GM19043 (cell line): Measurements from ENCODE around the gene GABRP.
A peak's percentile ranks its signal among the peaks of the same experiment; 100 is the strongest.
"Not testable (repeated sequence)": the region's sequence is repeated elsewhere in the genome, so short reads cannot be mapped to it uniquely, and the experiment has no call there.

Experiments used
- ATAC-seq: cut with Tn5 transposase; IDR thresholded peaks from one replicate; pipeline ENCODE4 v1.9.1; 2021; ENCODE audit warnings: low read depth; ENCODE audit not compliant: unreplicated experiment

Gene GABRP

GRCh38 chr5:170754508-170754907 is 29.0 kb upstream of the GABRP start:
- not testable (repeated sequence) for ATAC-seq

DNA sequence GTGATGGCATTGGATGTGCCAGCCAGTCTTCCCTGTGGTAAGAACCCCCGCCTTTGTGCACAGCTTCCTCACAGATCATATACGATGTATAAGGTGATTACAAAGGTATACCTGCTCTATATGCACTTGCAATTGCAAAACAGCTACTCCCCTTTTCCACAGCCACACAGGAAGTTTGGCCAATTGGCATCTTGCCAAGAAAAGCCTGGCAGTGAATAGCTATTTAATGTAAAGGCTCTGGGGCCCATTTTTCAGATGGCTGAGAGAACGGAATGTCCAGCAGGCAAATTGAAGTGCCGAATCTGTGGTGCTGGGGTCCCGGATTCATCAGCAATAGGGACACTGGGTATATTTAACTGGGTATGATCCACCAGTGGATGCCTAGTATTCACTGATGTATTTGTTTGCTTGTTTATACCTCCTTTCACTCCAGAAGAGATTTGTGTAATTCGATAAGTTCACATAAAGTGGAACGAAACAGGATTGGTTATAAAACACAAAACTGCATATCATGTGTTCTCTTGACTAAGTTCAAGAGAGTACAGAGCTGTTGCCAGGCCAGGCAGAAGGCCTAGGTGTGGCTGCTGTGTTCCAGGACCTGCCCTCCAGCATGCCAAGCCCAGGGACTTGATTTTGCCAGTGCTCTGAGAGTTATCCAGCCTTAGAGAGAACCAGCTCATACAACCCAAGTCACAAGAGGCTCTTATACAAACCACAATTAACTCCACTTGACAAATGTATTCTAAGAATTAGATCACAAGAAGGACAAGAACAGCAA is 27.7 kb upstream of the GABRP start:
- ATAC-seq: no peak

DNA sequence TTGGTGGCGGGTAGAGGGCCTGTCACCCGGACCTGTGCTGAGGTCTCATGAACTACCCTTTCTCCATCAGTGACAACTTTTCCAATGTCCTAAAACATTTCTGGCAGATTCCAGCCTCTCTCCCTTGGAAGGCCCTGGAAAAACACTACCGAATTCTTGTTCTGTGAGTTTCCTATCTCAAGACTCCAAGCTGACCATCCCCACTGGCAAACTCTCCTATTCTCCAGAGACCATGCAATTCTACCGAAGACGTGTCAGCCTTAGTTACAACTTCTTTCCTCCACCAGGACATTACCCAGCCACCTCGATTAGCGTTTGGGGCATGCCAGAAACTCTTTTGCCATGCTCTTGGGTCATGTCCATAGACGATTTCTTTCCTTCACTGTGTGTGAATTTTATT is 26.8 kb upstream of the GABRP start:
- no peak for ATAC-seq

GRCh38 chr5:170757182-170757601 is 26.3 kb upstream of the GABRP start:
- ATAC-seq: peak; percentile 79

DNA sequence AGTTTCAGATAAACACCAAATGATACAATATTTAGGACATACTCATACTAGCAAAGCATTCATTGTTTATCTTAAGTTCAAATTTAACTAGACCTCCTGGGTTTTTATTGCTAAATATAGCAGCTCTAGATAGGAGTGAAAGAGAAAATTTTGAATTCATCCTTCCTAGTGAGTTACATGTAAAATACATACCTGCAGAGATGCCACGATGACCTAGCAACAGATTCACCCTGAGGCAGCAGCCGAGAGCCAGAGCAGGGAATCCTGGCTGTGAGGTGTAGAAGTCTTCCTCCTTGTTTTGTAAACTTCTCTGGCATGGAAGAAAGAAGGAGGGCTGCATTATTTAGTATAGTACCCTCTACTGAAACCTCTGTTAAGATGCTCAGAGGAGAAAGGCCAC is 25.9 kb upstream of the GABRP start:
- ATAC-seq: no peak

- ATAC-seq: no peak
These were observed 25.0 kb upstream of the GABRP start for GRCh38 chr5:170758481-170758880.

DNA sequence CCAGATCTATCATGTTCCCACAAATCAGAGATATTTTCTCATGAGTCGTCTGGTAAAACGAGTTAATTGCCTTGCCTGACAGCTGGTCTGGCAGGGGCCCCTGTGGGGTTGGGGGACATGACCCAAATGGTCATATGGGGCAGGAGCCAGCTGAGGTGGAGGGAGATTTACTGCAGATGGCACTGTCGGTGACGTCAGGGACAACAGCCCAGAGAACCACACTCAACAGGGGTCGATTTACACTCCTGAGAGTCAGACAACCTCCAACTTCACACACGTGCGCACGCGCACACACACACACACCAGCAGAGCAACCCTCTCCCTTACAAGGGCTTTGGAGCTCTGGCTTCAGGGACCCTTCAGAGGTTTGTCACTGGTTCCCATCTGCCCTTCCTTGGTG is 23.4 kb upstream of the GABRP start:
- no peak for ATAC-seq

- ATAC-seq: no peak
These were observed 22.3 kb upstream of the GABRP start for GRCh38 chr5:170761048-170761707.

DNA sequence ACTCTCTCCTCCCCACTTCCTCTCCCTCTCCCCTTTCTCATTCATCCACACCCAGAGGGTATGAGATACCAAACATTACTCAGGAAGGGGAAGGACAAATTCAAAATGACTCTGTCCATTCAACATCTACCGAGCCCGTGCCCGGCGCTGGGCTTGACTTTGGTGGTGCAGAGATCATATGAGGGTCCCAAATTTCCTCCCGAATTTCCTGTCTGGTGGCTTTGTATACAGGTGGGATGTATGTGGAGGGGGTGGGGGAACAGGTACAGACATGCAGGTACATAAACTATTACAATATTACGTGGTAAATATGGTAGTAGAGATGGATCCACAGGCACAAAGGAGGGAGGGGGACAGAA is 21.8 kb upstream of the GABRP start:
- no peak for ATAC-seq

DNA sequence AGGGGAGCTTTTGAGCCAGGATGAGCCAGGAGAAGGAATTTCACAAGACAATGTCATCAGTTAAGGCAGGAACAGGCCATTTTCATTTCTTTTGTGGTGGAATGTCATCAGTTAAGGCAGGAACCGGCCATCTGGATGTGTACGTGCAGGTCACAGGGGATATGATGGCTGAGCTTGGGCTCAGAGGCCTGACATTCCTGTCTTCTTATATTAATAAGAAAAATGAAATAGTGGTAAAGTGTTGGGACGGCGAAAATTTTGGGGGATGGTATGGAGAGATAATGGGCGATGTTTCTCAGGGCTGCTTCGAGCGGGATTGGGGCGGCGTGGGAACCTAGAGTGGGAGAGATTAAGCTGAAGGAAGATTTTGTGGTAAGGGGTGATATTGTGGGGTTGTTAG is 21.2 kb upstream of the GABRP start:
- not testable (repeated sequence) for ATAC-seq

GRCh38 chr5:170765868-170766267 is 17.7 kb upstream of the GABRP start:
- not testable (repeated sequence) for ATAC-seq

DNA sequence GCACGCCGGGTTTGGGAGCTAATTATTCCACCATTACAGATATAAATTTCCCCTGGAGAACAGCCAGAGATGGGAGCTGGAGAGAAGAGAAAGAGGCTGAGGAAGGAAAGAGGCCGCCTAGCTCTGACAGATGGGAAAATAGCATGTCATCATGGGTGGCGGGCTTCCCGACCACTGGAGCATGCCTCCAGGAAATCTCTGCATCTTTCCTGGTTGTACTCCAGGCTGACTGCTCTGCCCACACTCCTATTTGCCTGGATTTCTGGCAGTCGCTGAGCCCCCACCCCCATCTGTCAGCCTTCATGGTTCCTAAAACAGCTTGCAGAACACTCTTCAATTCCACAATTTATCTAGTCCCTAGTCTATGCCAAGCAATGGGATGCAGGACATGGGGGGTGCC is 14.3 kb upstream of the GABRP start:
- no peak for ATAC-seq

DNA sequence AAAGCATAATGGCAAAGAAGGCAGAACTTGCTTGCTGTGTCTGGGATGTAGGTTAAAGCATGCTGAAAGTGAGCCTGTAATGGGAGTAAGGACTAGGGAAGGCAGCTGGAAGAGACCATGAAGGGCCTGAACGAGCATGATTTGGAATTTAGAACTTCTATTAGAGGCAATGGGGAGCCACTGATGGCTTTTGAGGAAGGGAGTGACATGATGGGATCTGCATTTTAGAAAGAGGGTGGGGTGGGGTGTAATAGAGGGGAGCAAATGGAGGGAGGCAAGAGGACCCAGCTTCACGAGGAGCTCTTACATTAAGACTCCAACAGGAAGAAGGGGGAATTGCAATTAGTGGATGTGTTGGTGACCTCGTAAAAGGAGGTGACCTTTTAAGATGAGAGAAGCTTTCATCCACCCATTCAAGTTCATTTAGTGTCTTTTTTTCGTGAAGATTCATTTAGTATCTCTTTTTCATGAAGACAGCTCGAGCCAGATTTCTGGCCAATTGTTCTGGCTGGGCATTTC is 13.6 kb upstream of the GABRP start:
- ATAC-seq: no peak

GRCh38 chr5:170771496-170771895 is 12.0 kb upstream of the GABRP start:
- no peak for ATAC-seq

DNA sequence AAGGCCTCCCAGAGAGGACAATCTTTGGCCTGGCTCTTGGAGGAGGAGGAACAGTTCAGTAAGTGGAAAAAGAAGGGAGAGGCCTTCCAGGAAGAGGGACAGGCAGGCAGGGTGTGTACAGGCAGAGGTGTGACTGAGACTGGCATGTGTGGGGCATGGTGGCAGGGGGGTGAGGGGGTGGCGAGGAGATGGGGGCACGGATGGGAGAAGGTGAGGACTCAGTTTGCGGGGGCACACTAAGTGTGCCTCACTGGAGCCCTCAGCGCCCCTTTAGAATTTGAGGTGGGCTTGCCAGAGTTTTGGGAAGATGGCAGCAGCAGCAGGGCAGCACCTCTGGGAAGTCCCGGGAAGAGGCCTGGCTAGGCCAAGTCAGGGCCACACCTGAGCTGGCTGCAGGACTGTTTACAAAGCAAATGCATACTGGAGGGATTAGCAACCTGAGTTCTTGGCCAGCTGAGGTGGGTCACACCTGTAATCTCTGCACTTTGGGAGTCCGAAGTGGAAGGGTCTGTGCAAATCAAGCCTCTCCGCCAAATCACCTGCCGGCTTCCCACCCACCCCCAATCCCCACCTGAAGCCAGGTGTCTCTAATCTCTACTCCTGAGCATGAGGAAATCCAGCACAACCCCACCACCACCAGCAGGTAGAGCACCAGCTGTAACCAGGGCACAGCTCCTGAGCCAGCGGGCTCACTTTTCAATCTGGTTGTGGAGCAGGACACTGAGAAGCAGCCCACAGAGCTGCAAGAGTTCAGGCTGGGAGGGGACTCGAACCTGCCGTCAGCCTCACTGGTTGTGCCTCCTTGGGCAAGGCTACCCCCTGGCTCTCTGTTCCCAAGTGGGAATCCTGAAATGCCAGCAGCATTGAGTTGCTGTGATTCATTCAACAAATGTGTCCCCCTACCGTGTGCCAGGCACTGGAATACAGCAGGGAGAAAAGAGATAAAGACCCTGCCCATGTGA is 10.2 kb upstream of the GABRP start:
- ATAC-seq: no peak

GRCh38 chr5:170774831-170775230 is 8.7 kb upstream of the GABRP start:
- ATAC-seq: no peak

DNA sequence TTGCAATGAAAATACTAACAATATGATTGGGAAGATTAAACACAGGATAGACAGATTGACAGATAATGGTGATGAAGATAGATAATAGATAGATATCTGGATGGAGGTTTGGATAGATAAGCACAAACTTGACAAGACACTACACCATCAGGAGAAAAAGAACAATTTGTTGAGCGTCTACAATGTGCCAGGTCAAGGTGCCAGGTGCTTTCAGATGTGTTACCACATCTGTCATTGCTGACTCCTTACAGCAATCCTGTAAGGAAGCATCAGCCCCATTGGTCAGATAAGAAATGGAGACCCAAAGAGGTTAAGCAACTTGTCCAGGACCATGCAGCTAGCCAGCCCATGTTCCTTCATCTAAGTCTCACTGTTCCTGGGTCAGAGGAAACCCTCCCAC is 1.6 kb upstream of the GABRP start:
- no peak for ATAC-seq

GRCh38 chr5:170782438-170782837 is 1.1 kb upstream of the GABRP start:
- no peak for ATAC-seq

- ATAC-seq: no peak
These were observed 1.9 kb downstream of the GABRP start for GRCh38 chr5:170785416-170785815.

GRCh38 chr5:170787216-170787615 is 3.7 kb downstream of the GABRP start:
- ATAC-seq: no peak
